Measurements from ENCODE around the gene FARP2. TPM values are rescaled to one million over a fixed set of nuclear protein-coding genes. Genes with fewer than 3 reads are reported as not detected.

The FARP2 gene
- total RNA-seq, 1 experiment from 2014 or later = 89.1 TPM

- no peak for TF ChIP-seq EZH2 (IDR thresholded peaks at IDR 0.05; ENCODE audit: low read depth)
- TF ChIP-seq CTCF (conservative IDR thresholded peaks at IDR 0.05) = no peak
- Histone ChIP-seq H2AFZ (no peak overlapping the region), H3K27ac (no peak overlapping the region), H3F3A (ENCODE audit: insufficient read depth, low read depth) (peaks cover 39% of the 10 kb centered on the region), H4K20me1 (ENCODE audit: insufficient read depth) (no peaks in the 10 kb centered on the region; the same call in 1 of the 2 replicates), H3K79me2 (ENCODE audit: low read depth) (no peaks in the 10 kb centered on the region), H3K4me1 (replicated peaks; ENCODE audit: insufficient read depth) (no peaks in the 10 kb centered on the region), H3K27me3 (ENCODE audit: insufficient read depth, low read depth) (0 out of 2 replicates have a peak, but pooled peaks cover 5% of the 10 kb centered on the region), H3K4me2 (no peak overlapping the region), H3K4me3 (no peak overlapping the region), H3K36me3 (ENCODE audit: low read depth) (no peaks in the 10 kb centered on the region), H3K9me3 (ENCODE audit: insufficient read depth, low read depth) (no peaks in the 10 kb centered on the region; the same call in 1 of the 2 replicates), H3K9me2 (ENCODE audit: insufficient read depth) (no peaks in the 10 kb centered on the region)
- BruUV-seq (replicated peaks) = no TSS peak
- intact Hi-C loops (cut with micrococcal nuclease; ENCODE audit: unreplicated experiment) = no loop called here
- no peak for DNase-seq
- CTCF ChIA-PET = interaction anchor here (0.7 kb wide), 1 partner anchor 325 kb away, joined by 5 read pairs; no protein-coding TSS in a partner anchor
- POLR2A ChIA-PET (ENCODE audit: unreplicated experiment) = no interaction called here
Observed at GRCh38 chr2:241516520-241516965, 160.5 kb downstream of the FARP2 start.

GRCh38 chr2:241517297-241517696, 161.2 kb downstream of the FARP2 start:
- Histone ChIP-seq H3K4me3 (no peak overlapping the region), H2AFZ (no peak overlapping the region), H3K79me2 (ENCODE audit: low read depth) (no peaks in the 10 kb centered on the region), H3K4me2 (no peak overlapping the region), H3K4me1 (replicated peaks; ENCODE audit: insufficient read depth) (no peaks in the 10 kb centered on the region), H3K9me3 (ENCODE audit: insufficient read depth, low read depth) (no peaks in the 10 kb centered on the region; the same call in 1 of the 2 replicates), H3K27me3 (ENCODE audit: insufficient read depth, low read depth) (0 out of 2 replicates have a peak, but pooled peaks cover 6% of the 10 kb centered on the region), H3K36me3 (ENCODE audit: low read depth) (no peaks in the 10 kb centered on the region), H3K9me2 (ENCODE audit: insufficient read depth) (no peaks in the 10 kb centered on the region), H3K27ac (no peak overlapping the region), H4K20me1 (ENCODE audit: insufficient read depth) (no peaks in the 10 kb centered on the region; the same call in 1 of the 2 replicates), H3F3A (ENCODE audit: insufficient read depth, low read depth) (peaks cover 31% of the 10 kb centered on the region)
- intact Hi-C loops (cut with micrococcal nuclease; ENCODE audit: unreplicated experiment) = no loop called here
- no peak for DNase-seq
- no TSS peak for BruUV-seq (replicated peaks)
- ChIA-PET CTCF (interaction anchor here (0.6 kb wide), 1 partner anchor 30 kb away, joined by 3 read pairs; no protein-coding TSS in a partner anchor), POLR2A (ENCODE audit: unreplicated experiment) (no interaction called here)
- TF ChIP-seq EZH2 (IDR thresholded peaks at IDR 0.05; ENCODE audit: low read depth) (no peak), CTCF (conservative IDR thresholded peaks at IDR 0.05) (no peak)

- Histone ChIP-seq H3K27ac (no peak overlapping the region), H3K27me3 (ENCODE audit: insufficient read depth, low read depth) (peaks cover 6% of the 10 kb centered on the region; the same call in 1 of the 2 replicates), H2AFZ (no peak overlapping the region), H3K9me3 (ENCODE audit: insufficient read depth, low read depth) (peaks cover 3% of the 10 kb centered on the region; the same call in 1 of the 2 replicates), H3K4me1 (replicated peaks; ENCODE audit: insufficient read depth) (no peaks in the 10 kb centered on the region), H3K4me2 (no peak overlapping the region), H3K4me3 (no peak overlapping the region), H3K79me2 (ENCODE audit: low read depth) (no peaks in the 10 kb centered on the region), H3K9me2 (ENCODE audit: insufficient read depth) (no peaks in the 10 kb centered on the region), H4K20me1 (ENCODE audit: insufficient read depth) (no peaks in the 10 kb centered on the region; the same call in 1 of the 2 replicates), H3K36me3 (ENCODE audit: low read depth) (no peaks in the 10 kb centered on the region), H3F3A (ENCODE audit: insufficient read depth, low read depth) (peaks cover 26% of the 10 kb centered on the region)
- ChIA-PET CTCF (no interaction called here), POLR2A (ENCODE audit: unreplicated experiment) (no interaction called here)
- intact Hi-C loops (cut with micrococcal nuclease; ENCODE audit: unreplicated experiment) = no loop called here
- no TSS peak for BruUV-seq (replicated peaks)
- no peak for DNase-seq
- TF ChIP-seq EZH2 (IDR thresholded peaks at IDR 0.05; ENCODE audit: low read depth) (no peak), CTCF (conservative IDR thresholded peaks at IDR 0.05) (no peak)
Observed at GRCh38 chr2:241519669-241520068, 163.6 kb downstream of the FARP2 start.

Measured in PC-9 (cell line).